LHCN-M2 (cell line): Measurements from ENCODE around the gene SEMA6D. TPM values are rescaled to one million over a fixed set of nuclear protein-coding genes. Genes with fewer than 3 reads are reported as not detected.

ENCODE experiments used
- DNase-seq: peaks from one replicate; pipeline ENCODE4 v3.0.0-alpha.2; 2012; ENCODE audit warnings: low read depth
- total RNA-seq: library from RNA; depleted of rRNA; stranded (reverse); fragments of >200 nt; gene quantifications from 2 replicates; pipeline ENCODE4 v1.2.3, GENCODE V29; 2014

SEMA6D gene
- total RNA-seq, 1 experiment from 2014 or later = 0.06 TPM

DNA sequence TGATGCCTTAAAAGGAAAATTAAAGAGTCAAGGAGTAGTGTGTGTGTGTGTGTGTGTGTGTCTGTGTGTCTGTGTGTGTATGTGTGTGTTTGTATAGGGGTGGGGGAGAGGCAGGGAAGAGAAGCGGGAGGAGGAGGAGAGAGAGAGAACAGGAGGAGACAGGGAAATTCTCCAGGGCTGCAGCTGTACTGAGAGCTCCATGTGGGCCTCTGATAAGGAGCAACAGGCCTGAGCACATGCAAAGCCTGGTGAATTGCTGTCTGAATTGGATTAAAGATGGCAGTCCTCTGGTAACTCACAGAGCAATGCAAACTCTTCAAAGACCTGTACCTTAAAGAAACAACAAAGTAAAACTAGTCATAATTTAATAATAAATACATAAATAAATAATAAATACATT lies 70.6 kb downstream of the SEMA6D start:
- DNase-seq = no peak

DNA sequence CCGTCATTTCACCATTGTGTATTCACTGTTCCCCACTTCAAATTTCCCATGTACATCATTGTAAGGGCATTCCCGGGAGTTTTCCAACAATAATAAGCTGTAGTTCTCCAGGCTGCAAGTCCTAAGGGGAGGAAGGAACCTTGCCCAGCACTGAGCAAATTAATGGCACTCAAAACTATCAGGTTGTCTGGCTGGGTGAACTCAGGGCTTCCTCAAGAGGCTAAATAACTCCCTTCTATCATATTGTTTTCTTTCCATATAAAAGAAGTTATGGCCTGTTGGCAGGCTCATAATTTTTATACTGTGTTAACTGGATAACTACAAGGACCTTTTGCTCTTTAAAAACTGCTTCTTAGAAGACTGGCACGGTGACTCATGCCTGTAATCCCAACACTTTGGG lies 71.4 kb downstream of the SEMA6D start:
- no peak for DNase-seq

DNA sequence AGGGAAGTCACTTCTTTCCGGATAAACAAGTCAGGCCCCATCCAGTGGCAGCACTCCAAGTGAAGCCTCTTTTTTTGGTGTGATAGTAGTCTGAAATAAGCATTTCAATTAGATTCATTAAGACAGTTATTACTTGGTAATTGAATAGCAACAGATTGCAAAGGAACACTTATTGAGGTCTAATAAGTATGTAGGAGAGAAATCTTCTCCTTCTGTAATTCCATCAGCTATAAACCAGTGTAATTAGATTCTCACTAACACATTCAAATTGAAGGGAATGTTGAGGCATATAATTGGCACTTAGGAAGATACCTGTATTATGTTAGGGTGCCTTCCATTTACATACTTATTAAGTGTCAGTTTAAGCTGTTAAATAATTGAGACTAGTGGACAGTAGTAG lies 73.9 kb downstream of the SEMA6D start:
- DNase-seq = no peak

DNA sequence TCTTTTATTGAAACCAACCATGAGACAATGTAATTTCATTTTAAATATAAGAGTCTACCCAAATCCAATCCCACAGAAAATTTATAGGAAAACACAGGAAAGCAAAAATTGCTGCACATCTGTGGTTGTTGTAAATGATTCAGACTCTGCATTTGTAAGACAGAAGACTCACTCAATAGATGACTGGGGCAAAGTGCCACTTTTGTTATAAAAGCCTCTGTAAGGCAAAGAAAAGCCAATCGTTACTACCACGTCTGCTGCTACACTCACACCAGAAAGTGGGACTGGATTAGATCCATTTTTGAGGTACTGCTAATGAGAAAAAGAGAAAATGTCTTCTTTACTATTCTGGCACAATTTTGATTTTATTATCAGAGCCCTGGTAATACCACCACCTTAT lies 74.9 kb downstream of the SEMA6D start:
- DNase-seq = no peak

DNA sequence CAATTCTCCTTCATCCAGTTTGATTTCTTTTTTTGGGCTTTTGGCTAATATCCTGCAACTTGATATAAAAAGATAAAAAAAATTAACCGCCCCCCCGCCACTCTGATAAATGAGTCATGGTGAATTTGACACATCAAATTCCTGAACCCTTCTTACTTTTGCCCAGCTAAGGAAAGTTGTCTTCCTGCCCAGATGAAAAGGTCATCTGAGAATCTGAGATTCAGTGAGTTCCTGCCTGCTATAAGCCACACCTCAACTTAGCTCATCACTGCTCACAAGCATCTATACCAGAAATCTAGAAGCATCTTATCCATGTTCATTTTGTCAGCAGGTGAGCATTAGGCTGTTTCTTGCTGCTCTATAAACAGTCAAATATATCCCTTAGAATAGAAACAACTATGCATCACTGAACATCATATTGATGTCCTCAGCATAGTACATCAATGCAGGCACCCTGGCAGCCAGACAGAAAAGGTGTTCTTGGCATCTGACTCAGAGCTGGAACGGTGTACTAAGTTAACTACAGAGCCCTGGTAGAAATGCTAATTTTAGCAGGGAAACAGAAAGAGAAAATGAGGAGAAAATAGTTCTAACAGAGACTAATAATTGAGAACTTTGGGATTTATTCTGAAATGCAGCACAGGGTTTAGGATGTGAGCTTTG lies 77.1 kb downstream of the SEMA6D start:
- DNase-seq = peak; percentile 2

DNA sequence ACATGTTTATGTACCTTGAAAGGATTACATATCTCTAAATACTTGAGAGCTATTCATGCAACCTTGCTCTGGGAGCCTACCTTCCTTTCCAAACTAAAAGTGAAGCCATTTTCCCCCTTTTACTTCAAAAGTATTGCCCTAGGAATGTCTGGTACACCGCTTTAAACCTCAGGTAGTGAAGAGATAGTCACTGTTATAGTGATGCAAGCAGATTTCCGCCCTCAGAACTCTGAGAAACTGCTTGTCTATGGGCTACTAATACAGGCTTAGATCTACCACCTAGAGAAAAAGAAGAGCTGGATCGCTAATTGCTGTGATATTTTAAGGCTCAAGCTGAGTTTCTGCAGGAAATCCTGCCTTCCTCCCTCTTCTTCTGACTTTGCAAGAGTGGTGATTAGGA lies 78.6 kb downstream of the SEMA6D start:
- DNase-seq = no peak

DNA sequence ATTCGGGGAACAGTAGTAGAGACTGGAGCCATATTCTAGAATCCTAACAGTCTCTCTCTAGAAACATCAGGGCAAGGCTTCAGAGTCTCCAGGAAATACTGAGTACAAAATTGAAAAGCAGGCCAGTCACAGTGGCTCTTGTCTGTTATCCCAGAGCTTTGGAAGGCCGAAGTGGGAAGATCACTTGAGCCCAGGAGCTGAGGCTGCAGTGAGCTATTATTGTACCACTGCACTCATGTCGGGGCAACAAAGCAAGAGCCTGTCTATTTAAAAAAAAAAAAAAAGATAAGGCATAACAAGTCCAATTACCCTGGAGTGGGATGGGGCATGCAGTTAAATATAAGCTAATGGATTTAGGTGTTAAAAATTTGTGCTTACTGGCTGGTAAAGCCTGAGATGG lies 79.0 kb downstream of the SEMA6D start:
- no peak for DNase-seq

DNA sequence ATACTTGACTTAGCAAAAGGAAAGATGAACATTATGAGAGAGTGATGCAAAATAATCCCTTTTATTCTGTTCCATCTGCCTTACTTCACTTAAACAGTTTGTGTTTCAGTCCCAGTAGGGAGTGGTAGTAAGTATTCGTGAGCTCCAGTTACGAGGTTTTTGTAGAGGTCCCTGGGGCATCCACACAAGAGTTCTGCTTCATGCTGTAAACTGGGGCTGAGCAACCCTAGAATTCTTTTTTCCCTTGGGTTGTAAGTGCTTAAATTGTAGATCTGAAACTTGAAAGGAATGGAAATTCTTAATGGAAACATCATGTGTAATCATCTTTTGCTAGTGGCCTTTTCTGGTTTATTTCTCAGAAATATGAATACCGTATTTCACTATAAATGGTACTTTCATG lies 79.5 kb downstream of the SEMA6D start:
- DNase-seq = no peak

DNA sequence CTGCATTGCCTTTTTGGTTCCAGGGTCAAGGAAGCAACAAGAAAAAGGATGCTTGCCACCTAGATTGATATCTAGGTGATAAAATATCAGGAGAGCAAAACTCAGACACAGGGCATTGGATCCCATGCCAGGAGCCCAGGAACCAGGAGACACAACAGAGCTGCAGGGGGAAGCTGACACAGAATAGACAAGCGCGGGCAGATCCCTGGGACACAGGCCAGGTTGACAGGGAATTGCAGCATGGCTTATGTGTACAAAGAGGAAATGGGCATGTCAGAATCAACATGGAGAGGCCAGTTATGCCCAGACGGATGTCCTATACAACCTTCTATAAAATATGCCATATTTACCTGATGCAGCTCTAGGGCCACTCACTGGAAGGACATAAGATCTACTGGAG lies 84.2 kb downstream of the SEMA6D start:
- no peak for DNase-seq

DNA sequence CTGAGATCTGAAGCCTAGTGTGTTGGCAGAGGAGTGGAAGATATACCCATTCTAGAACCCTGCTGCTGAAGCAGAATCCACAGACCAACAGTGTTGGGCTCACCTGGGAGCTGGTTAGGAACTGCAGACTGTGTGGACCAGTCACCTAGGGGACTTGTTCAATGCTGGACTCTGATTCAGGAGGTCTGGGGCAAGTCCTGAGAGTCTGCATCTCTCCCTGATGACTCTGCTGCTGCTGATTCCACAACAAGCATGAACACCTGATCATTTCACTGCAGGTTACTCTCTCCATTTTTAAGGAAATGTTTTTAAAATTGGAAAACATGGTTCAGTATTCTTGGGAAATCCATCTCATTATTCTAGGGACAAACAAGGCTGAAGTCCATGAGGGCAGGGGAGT lies 84.9 kb downstream of the SEMA6D start:
- DNase-seq = no peak

DNA sequence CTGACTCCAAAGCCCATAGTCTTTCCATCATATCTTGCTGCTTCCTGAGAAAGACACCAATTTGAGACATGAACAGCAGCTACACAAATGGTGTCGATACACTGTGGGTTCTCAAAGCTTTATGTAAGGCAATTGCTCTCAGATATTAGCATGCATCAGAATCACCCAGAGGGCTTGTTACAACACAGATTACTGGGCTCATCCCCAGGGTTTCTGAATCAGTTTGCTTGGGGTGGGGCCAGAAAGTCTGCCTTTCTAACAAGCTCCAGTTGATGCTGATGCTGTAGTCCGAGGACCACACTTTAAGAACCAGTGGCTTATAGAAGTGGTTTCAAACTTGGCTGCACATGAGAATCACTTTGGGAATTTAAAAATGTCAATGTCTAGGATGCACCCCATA lies 86.5 kb downstream of the SEMA6D start:
- no peak for DNase-seq

DNA sequence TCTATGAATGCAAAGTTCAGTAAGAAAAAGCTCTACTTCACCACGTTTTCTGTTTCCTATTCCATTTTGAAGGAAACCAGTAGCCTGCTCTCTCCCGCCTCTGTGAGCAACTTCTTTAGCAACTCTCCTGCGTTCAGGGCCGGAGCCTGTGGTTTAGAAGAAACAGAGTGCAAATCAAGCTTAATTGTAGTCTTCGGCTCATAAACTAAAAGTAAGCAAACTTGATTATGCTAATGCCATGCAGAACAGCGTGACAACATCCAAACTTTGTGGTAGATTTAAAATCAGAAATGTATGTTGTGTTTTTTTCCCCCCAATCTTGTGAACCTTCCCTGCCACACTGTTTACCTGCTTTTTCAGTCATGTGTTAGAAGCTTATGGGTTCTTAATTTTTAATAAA lies 87.4 kb downstream of the SEMA6D start:
- no peak for DNase-seq

DNA sequence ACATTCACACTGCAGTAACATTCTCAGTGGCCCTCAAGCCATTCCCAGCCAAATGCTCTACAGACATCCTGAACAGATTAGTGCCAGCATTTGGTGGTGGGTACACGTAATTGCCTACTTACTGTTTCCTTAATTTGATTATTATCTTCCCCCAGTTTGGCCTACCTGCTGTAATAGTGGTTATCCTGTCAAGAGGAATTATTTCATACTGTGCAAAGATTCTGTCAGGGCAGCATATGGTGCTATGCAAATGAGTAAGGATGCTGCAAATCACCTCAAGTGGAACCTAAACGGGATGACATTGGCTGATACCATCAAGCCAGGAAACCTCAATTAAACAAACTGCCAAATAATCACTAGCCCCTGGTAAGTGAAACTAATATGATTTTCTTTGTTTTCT lies 88.7 kb downstream of the SEMA6D start:
- DNase-seq = no peak

DNA sequence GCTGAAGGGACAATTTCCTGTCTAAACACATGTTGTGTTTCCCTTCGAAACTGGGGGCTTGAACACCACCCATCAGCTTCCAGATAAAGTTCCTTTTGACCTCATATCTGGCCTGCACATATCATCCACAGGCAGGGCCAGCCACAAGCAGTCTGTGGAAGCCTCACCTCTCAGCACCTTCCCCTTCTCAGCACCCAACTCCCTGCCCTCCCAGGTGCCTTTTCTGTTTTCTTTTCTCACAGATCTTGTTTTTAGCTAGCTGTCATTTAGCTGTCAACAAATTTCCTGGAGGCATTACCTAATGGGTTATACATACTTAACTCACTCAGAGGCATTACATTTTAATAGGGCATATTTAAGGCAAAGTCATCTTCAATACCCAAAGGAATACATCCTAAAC lies 93.9 kb downstream of the SEMA6D start:
- DNase-seq = no peak

DNA sequence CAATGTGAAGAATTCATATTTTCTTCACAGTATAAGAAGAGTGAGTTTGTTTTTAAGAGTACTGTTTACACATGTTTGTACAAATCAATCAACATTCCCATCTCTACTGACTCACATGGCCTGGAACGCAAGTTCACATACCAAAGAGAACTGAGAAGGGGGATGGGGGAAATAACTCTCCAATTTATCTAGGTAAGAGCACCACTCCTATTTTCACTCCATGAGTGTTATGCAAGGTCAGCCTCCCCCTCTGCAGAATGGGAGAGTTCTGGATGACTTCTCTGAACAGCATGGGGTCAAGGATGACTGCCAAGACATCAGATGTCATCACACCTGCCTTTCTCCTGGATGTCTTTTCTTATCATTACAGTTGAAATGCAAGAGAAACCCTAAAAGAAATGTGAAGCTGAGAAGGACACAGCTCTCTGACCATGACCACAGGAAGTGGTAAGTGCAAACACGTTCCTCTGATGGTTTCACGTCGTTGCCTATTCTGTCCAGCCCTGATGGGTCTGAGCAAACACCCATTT lies 95.2 kb downstream of the SEMA6D start:
- peak; percentile 71 for DNase-seq

DNA sequence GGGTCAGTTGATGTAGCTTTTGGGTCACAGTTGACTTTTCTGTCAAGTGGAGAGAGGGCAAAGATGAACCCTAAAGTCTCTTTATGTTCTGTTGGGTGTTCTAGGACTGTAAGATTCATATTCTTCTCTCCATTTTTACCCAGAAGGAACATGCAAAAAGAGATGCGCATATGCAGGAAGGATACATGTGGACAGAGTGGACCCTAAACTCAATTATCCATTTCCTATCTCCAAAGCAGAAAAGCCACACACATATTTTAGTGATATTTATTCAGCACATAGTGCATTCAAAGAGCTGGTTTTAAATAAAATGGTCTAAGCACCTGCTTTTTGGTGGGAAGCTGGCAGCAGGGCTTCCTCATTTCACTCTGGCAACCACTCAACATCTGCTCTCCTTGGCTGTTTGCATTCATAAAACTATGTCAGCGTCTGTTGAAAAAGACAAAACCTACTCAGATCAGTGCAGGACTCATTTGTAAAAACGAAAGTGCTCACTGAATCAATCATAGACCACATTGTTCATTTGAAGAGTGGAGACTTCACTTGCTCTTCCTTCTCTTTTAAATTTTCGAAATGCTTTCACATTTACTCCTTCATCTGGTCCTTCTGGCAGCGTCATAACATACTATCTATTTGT lies 96.6 kb downstream of the SEMA6D start:
- no peak for DNase-seq

DNA sequence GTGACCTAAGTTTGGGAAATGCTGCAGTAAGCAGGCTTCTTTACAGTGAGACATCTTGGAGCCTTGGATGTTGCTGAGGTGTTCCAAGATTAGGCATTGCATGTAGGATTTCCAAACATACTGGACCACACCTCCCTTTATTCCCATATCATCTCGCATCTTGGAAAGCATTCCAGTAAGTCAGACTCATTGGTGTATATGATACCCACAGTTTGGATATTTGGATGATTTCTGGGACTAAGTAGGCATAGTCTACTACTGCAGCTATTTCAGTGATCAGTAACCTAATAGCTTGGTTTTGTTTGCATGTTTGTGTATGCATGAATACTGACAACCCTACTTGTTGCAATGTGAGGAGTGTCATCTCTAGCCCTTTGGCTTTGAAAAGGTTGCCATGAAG lies 97.3 kb downstream of the SEMA6D start:
- no peak for DNase-seq

DNA sequence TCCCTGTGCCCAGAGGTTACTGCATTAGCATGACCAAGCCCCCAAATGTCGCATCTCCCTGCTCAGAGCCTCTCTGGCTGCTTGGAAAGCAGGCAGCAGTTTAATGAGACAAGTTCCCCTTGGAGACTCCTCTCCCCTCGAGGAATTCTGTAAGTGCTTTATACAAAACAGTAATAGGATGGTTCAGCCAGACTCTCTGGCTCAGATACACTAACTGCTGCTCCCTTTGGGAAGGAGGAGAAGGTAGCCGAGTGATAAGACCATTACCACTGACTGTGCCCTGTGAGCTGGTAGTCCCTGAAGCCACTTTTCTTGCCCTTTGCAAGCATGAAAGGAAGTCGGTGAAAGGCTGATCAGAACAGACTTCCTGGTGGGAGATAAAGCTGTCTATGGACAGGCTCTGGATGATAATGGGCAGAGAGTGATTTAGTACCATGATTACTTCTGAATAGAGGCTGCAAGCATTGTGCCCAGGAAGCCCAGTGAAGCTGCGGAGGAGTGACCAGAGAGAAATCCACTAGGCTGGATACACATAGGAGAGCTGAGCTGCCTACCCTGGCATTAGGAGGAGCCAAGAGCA lies 100.8 kb downstream of the SEMA6D start:
- DNase-seq = no peak

DNA sequence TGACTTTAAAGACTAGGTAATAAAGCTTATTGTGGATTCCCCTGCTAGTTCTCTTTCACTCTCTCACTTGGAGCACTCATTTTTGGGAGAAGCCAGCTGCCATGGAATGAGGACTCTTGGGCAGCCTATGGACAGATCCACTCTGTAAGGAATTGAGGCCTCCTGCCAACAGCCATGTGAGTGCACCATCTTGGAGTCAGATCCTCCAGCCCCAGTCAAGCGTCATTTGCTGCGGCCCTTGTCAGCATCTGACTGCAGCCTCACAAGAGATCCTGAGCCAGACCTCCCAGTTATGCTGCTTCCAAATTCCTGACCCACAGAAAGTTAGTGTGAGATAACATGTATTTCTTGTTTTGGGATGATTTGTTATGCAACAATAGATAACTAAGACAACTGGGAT lies 101.9 kb downstream of the SEMA6D start:
- no peak for DNase-seq

DNA sequence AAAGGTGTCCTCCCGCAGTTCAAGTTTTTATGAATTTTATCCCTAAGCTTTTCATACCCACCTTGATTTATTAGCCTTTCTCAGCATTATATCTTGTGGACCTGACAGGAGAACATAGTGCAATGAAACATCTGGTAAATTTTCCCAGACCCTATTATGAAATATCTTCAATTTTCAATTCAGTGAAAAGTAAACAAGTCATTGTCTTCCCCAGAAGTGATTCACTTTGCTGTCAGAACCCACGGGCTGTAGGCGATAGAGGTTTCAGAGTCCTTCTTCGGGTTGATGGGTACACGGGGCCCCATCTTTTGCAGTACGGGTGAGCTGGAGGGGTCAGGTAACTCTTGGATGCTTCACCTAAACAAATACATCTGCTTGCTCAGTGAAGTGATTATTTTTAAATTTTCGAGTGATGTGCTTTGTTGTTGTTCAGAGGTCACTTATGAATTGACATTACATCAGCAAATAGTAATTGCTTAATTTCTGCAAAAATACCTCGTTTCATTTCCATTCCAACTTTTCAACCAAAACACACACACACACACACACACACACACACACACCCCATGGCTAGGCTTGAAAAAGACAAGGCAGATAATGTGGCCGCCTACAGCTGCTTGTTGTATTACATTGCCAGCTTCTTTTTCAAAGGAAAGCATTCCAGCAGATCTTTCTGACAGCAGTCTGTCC lies 102.9 kb downstream of the SEMA6D start:
- peak; percentile 28 for DNase-seq

DNA sequence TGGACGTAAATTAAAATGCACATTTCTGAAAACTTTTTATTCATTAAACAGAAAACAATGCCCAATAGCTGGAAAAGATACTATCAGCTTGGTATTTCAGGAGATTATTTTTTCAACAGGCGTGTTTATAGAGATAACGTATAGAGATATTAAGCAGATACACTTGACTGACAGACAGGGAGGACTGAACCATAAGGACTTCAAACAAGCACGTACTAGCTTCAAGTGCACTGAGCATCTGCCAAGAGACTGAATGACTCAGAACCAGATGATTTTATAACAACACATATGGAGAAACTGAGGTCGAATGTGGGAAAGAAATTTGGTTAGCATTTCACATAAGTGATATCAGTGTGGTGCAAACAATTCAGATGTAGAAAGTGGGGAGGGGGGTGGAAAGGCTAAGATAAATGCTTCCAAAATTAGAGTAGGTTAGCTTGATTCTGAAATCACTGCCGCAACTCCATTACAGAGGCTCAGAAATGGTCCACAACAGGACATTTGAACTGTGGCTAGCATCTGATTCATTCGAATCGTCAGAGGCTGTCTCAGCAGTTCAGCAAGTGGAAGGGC lies 103.5 kb downstream of the SEMA6D start:
- peak; percentile 22 for DNase-seq

DNA sequence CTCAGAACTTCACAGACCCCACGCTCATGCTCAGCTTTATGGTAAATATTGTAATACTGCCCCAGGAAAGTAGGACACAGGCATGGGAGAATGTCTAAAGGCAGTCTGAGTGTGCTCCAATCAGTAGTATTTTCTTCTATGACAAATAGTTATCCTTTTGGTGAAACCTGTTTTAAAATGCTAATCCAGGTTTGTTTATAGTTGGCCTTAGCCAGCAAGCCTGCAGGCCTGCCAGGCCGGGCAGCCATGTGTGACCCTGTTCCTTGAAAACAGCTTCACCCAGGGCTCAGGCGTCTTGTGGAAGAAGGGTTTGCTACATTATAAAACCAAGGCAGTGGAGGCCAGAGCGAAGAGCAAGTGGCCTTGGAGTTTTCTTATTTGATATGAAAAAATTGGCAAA lies 104.7 kb downstream of the SEMA6D start:
- DNase-seq = no peak
